HUDEP-2 (cell line): ENCODE results near the gene P3H2.
A peak's percentile ranks its signal among the peaks of the same experiment; 100 is the strongest.

Experiments
- DNase-seq, 76 experiments: peaks; one replicate each; lab custom pipeline; 2025; ENCODE audit not compliant: unreplicated experiment in 76 of 76; lab: John Stamatoyannopoulos, UW

P3H2 gene

GRCh38 chr3:190058521-190059241 is 62.0 kb downstream of the P3H2 start:
- no peak for DNase-seq

- no peak for DNase-seq
Observed at GRCh38 chr3:190056742-190057141, 64.0 kb downstream of the P3H2 start.

GRCh38 chr3:190055773-190056172 is 64.9 kb downstream of the P3H2 start:
- no peak for DNase-seq

GRCh38 chr3:190053919-190054672 is 66.6 kb downstream of the P3H2 start:
- no peak for DNase-seq

GRCh38 chr3:190051641-190052040 is 69.1 kb downstream of the P3H2 start:
- no peak for DNase-seq

- DNase-seq: no peak
Observed at GRCh38 chr3:190048932-190049441, 71.7 kb downstream of the P3H2 start.

GRCh38 chr3:190044974-190045373 is 75.7 kb downstream of the P3H2 start:
- no peak for DNase-seq

- no peak for DNase-seq
Observed at GRCh38 chr3:190044142-190044541, 76.6 kb downstream of the P3H2 start.

GRCh38 chr3:190043741-190044140 is 77.0 kb downstream of the P3H2 start:
- no peak for DNase-seq

- no peak for DNase-seq
Observed at GRCh38 chr3:190042558-190042957, 78.1 kb downstream of the P3H2 start.

GRCh38 chr3:190041333-190042041 is 79.2 kb downstream of the P3H2 start:
- no peak for DNase-seq

GRCh38 chr3:190040145-190040544 is 80.6 kb downstream of the P3H2 start:
- no peak for DNase-seq

GRCh38 chr3:190038050-190038933 is 82.4 kb downstream of the P3H2 start:
- peak in 4 of 76 experiments; percentile 1 to 25 (median 13) for DNase-seq

- DNase-seq: no peak
Observed at GRCh38 chr3:190036631-190037030, 84.1 kb downstream of the P3H2 start.

GRCh38 chr3:190034446-190034845 is 86.3 kb downstream of the P3H2 start:
- no peak for DNase-seq

GRCh38 chr3:190032923-190033322 is 87.8 kb downstream of the P3H2 start:
- DNase-seq: no peak

- DNase-seq: no peak
Observed at GRCh38 chr3:190031887-190032752, 88.6 kb downstream of the P3H2 start.

- DNase-seq: no peak
Observed at GRCh38 chr3:190027116-190027515, 93.6 kb downstream of the P3H2 start.

- DNase-seq: no peak
Observed at GRCh38 chr3:190026154-190026553, 94.5 kb downstream of the P3H2 start.
